Breast epithelium (tissue), 3 donors: ENCODE results near the gene ALG12.

Source experiments
- POLR2A ChIP-seq: fragments of 450-650 bp; IDR thresholded peaks from one replicate; pipeline ENCODE4 v1.6.1; 2016; ENCODE audit warnings: antibody characterized with exemption, mild to moderate bottlenecking, moderate library complexity
- POLR2AphosphoS5 ChIP-seq, 3 donors: sonication (generic); formaldehyde crosslinking; IDR thresholded peaks; one replicate each; pipeline ENCODE4 v1.6.1; 2017; ENCODE audit warnings: antibody characterized with exemption in 3 of 3
- TF ChIP-seq, protein P1 (sequence below), 3 donors: fragments of 450-650 bp; IDR thresholded peaks; one replicate each; pipeline ENCODE4 v1.5.1; 2016 to 2017; ENCODE audit warnings: antibody characterized with exemption in 3 of 3, mild to moderate bottlenecking in 3 of 3, moderate library complexity in 3 of 3

DNA sequence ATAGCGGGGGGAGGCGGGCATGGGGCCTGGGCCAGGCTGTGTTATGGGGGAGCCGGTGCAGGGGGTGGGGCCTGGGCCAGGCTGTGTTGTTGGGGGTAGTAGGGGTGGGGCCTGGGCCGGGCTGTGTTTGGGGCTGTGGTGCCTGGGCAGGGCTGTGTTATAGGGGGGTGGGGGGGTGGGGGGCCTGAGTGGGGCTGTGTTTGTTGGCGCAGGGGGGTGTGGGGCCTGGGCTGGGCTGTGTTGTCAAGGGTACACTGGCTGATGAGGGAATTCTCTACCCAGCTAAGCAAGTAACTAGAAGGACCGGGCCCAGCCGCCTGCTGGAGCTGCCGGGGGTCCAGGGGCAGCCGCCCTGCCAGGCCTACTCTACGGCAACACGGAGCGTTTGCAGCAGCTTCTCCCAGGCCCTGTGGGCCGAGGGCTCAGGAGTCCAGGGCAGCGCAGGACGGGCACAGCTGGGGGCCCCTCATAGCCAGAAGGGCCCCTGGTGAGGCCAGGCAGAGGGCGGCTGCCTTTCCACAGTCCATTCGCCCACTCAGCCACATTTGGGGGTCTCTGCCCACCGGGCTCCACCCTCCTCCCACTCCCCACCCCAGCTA lies 32.3 kb upstream of the ALG12 start:
- TF ChIP-seq, protein P1, sequence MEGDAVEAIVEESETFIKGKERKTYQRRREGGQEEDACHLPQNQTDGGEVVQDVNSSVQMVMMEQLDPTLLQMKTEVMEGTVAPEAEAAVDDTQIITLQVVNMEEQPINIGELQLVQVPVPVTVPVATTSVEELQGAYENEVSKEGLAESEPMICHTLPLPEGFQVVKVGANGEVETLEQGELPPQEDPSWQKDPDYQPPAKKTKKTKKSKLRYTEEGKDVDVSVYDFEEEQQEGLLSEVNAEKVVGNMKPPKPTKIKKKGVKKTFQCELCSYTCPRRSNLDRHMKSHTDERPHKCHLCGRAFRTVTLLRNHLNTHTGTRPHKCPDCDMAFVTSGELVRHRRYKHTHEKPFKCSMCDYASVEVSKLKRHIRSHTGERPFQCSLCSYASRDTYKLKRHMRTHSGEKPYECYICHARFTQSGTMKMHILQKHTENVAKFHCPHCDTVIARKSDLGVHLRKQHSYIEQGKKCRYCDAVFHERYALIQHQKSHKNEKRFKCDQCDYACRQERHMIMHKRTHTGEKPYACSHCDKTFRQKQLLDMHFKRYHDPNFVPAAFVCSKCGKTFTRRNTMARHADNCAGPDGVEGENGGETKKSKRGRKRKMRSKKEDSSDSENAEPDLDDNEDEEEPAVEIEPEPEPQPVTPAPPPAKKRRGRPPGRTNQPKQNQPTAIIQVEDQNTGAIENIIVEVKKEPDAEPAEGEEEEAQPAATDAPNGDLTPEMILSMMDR (IDR thresholded peaks at IDR 0.05): no peak
- TF ChIP-seq POLR2AphosphoS5 (IDR thresholded peaks at IDR 0.05) (no peak), POLR2A (no peak)
